PC-9 (cell line): Measurements from ENCODE around the gene RASD2.

ENCODE experiments used
- EZH2 ChIP-seq: fragments of 200-600 bp; sonication (generic); IDR thresholded peaks from 2 replicates; pipeline ENCODE4 v1.8.0; 2017; ENCODE audit warnings: antibody characterized with exemption, low read depth
- TF ChIP-seq, protein P1 (sequence below): fragments of 200-600 bp; sonication (generic); conservative IDR thresholded peaks from 2 replicates; pipeline ENCODE4 v1.6.1; 2017; ENCODE audit warnings: mixed run types, antibody characterized with exemption, mild to moderate bottlenecking, moderate library complexity

GRCh38 chr22:35544189-35544588 lies 3.6 kb downstream of the RASD2 start:
- TF ChIP-seq, protein P1, sequence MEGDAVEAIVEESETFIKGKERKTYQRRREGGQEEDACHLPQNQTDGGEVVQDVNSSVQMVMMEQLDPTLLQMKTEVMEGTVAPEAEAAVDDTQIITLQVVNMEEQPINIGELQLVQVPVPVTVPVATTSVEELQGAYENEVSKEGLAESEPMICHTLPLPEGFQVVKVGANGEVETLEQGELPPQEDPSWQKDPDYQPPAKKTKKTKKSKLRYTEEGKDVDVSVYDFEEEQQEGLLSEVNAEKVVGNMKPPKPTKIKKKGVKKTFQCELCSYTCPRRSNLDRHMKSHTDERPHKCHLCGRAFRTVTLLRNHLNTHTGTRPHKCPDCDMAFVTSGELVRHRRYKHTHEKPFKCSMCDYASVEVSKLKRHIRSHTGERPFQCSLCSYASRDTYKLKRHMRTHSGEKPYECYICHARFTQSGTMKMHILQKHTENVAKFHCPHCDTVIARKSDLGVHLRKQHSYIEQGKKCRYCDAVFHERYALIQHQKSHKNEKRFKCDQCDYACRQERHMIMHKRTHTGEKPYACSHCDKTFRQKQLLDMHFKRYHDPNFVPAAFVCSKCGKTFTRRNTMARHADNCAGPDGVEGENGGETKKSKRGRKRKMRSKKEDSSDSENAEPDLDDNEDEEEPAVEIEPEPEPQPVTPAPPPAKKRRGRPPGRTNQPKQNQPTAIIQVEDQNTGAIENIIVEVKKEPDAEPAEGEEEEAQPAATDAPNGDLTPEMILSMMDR, result no peak
- no peak for TF ChIP-seq EZH2
